A673 (cell line): ENCODE results near the gene DNASE1.

Experiments used
- CTCF ChIP-seq: fragments of 300-800, 200-600 bp; sonication (generic); conservative IDR thresholded peaks from 2 replicates; pipeline ENCODE4 v1.5.1; 2017; ENCODE audit warnings: low read depth, mild to moderate bottlenecking, antibody characterized with exemption, low read length, moderate library complexity, mixed read lengths
- EZH2 ChIP-seq: fragments of 200-600 bp; sonication (generic); IDR thresholded peaks from 2 replicates; pipeline ENCODE4 v1.6.1; 2017; ENCODE audit warnings: borderline replicate concordance, low read depth, mild to moderate bottlenecking, mixed read lengths, antibody characterized with exemption, low read length; ENCODE audit not compliant: poor library complexity, severe bottlenecking

GRCh38 chr16:3610698-3611145 lies 43.8 kb upstream of the DNASE1 start:
- no peak for TF ChIP-seq CTCF
- TF ChIP-seq EZH2, result no peak
